Type B pancreatic cell (in vitro differentiated cells): Measurements from ENCODE around the gene THRB. TPM values are rescaled to one million over a fixed set of nuclear protein-coding genes. Genes with fewer than 3 reads are reported as not detected.

Experiments used
- DNase-seq: peaks from one replicate; pipeline ENCODE4 v3.0.0; 2021; ENCODE audit warnings: mixed read lengths; ENCODE audit not compliant: unreplicated experiment; ENCODE audit errors: extremely low spot score
- H3K27ac Mint-ChIP-seq: 2 replicates; pipeline ENCODE4 v1.8.0; 2021; ENCODE audit warnings: mild to moderate bottlenecking, mixed read lengths
- H3K27me3 Mint-ChIP-seq: 2 replicates; pipeline ENCODE4 v1.8.0; 2021; ENCODE audit warnings: mixed read lengths
- H3K36me3 Mint-ChIP-seq: 2 replicates; pipeline ENCODE4 v1.8.0; 2021; ENCODE audit warnings: mixed read lengths
- H3K4me1 Mint-ChIP-seq: one replicate; pipeline ENCODE4 v1.8.0; 2021; ENCODE audit warnings: mixed read lengths; ENCODE audit not compliant: unreplicated experiment
- H3K4me3 Mint-ChIP-seq: 2 replicates; pipeline ENCODE4 v1.8.0; 2021; ENCODE audit warnings: mild to moderate bottlenecking, mixed read lengths
- H3K9me3 Mint-ChIP-seq: 2 replicates; pipeline ENCODE4 v1.8.0; 2021; ENCODE audit warnings: mixed read lengths
- total RNA-seq: library from RNA; stranded (reverse); gene quantifications from 2 replicates; pipeline ENCODE4 v1.2.1, GENCODE V29; 2021; ENCODE audit warnings: low replicate concordance
- TF ChIP-seq, protein P1 (sequence below): fragments of 200-600 bp; sonication (generic); conservative IDR thresholded peaks from 2 replicates; pipeline ENCODE4 v1.5.0; 2021; ENCODE audit warnings: antibody characterized with exemption, mild to moderate bottlenecking

Gene THRB
- total RNA-seq, 1 donor from 2014 or later: 15.6 TPM

DNA sequence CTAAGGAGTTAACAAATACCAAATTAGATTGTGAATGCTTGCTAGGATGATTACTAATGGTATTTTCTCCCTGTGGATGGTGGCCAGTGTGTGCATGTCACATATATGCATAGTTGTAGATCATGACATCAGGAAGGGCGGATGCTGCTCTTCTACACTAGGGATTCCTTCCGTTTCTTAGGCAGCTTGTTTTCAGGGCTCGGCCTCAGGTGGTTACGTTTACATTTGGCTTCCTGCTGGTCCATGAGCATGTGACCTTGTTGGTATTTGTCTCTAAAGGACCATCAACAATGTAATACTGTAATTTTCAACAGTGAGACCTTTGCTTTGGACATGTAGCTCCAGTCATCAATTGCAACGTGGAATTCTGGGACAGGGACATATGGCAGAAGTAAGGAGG, 328.1 kb downstream of the THRB start:
- Mint-ChIP-seq H3K9me3 (no peaks in the 10 kb centered on the region), H3K36me3 (no peaks in the 10 kb centered on the region), H3K27ac (no peak overlapping the region), H3K4me3 (no peak overlapping the region), H3K27me3 (no peaks in the 10 kb centered on the region), H3K4me1 (no peaks in the 10 kb centered on the region)
- DNase-seq: no peak
- TF ChIP-seq, protein P1, sequence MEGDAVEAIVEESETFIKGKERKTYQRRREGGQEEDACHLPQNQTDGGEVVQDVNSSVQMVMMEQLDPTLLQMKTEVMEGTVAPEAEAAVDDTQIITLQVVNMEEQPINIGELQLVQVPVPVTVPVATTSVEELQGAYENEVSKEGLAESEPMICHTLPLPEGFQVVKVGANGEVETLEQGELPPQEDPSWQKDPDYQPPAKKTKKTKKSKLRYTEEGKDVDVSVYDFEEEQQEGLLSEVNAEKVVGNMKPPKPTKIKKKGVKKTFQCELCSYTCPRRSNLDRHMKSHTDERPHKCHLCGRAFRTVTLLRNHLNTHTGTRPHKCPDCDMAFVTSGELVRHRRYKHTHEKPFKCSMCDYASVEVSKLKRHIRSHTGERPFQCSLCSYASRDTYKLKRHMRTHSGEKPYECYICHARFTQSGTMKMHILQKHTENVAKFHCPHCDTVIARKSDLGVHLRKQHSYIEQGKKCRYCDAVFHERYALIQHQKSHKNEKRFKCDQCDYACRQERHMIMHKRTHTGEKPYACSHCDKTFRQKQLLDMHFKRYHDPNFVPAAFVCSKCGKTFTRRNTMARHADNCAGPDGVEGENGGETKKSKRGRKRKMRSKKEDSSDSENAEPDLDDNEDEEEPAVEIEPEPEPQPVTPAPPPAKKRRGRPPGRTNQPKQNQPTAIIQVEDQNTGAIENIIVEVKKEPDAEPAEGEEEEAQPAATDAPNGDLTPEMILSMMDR: no peak

DNA sequence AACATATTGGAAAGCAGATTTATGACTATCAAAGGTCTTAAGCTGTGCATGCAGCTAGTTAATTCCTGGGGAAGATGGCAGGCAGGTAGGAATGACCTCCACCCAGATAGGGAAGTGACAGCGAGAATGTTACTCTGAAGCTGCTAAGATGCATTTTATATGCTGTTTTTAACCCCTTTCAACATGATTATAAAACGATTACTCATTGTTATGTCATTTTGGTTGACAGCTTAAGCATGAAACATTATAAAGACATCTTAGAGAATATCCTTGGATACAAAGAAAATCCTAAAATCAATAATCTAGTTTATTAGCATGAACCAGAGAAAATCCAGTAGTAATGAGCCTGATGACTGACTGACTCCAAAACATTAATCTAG, 329.1 kb downstream of the THRB start:
- H3K27ac Mint-ChIP-seq: no peak overlapping the region
- no peaks in the 10 kb centered on the region for H3K36me3 Mint-ChIP-seq
- no peaks in the 10 kb centered on the region for H3K27me3 Mint-ChIP-seq
- H3K4me3 Mint-ChIP-seq: no peak overlapping the region
- no peaks in the 10 kb centered on the region for H3K9me3 Mint-ChIP-seq
- peaks cover 3% of the 10 kb centered on the region for H3K4me1 Mint-ChIP-seq
- DNase-seq: no peak
- TF ChIP-seq, protein P1: no peak

DNA sequence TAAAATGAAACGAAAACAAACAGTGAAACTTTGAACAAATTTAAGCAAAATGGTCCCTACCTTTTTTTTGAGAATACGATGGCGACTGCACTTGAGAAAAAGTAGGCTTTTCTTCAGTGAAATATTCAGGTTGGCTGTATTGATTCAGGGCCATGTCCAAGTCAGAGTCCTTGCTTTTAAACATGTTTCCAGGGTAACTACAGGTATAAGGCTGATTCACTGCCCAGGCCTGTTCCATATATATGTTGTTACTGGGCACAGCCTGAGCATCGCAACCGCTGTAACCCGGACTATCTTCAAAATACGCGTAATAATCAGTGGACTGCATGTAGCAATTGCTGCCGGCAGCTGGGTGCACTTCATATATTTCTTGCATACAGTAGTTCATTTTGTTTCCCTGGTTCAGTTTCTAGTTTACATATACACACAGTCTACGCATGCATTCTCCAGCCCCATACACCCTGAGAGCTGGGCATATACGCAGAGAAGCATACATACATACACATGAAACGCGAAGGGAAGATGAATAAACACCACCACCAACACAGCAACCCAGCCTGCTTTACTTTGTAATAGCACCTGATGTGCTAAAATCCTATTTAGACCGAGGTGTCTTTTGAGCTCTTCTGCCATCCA, 329.6 kb downstream of the THRB start:
- DNase-seq: no peak
- Mint-ChIP-seq H3K36me3 (no peaks in the 10 kb centered on the region), H3K4me1 (peaks cover 8% of the 10 kb centered on the region), H3K27ac (no peak overlapping the region), H3K4me3 (no peak overlapping the region), H3K27me3 (no peaks in the 10 kb centered on the region), H3K9me3 (no peaks in the 10 kb centered on the region)
- TF ChIP-seq, protein P1: no peak

DNA sequence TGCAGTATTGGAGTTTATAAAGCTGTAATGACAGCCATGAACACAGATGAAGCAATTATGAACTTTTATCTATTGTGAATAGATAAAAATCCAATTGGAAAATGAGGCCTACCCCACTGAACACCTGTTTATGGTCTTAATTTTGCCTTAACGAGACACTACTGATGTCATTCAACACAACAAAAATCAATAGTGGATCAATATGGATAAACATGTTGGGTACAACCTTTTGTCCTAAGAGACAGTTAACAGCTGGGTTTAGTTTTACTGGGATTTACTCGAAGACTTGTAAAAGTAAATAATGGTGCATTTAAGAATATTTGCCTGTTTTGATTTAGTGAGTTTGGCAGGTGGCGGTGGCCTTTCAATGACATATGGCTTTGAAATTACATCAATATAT, 331.7 kb downstream of the THRB start:
- H3K4me3 Mint-ChIP-seq: no peak overlapping the region
- H3K27me3 Mint-ChIP-seq: no peaks in the 10 kb centered on the region
- no peaks in the 10 kb centered on the region for H3K36me3 Mint-ChIP-seq
- H3K4me1 Mint-ChIP-seq: peaks cover 12% of the 10 kb centered on the region
- DNase-seq: no peak
- no peaks in the 10 kb centered on the region for H3K9me3 Mint-ChIP-seq
- H3K27ac Mint-ChIP-seq: no peak overlapping the region
- TF ChIP-seq, protein P1: no peak

DNA sequence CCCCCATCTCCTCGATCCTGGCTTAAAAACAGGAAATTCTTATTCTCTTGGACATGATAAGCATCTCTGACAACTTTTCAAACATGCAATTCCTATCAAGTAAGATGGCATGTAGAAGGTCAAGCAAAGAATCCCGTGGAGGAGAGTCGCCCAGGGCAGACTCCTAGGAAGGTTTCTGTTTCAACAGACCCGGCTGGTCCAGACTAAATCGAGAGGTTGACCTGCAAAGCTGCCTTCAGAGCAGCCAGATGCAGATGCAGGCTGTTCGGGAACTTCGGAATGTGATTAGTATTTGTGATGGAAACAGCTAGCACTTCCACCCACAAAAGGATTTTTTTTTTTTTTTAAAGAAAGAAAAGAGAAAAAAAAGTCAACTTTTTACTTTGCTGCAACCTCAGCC, 332.8 kb downstream of the THRB start:
- Mint-ChIP-seq H3K9me3 (no peaks in the 10 kb centered on the region), H3K36me3 (no peaks in the 10 kb centered on the region), H3K27ac (peak overlapping the region; percentile 39), H3K4me3 (no peak overlapping the region), H3K4me1 (peaks cover 12% of the 10 kb centered on the region), H3K27me3 (no peaks in the 10 kb centered on the region)
- no peak for DNase-seq
- TF ChIP-seq, protein P1: no peak
